Tibial nerve (tissue), 3 donors: ENCODE results near the gene FBN1.

Source experiments
- POLR2A ChIP-seq, 2 donors: fragments of 450-650 bp; IDR thresholded peaks; one replicate each; pipeline ENCODE4 v1.6.1; 2017; ENCODE audit warnings: antibody characterized with exemption in 2 of 2, mild to moderate bottlenecking in 2 of 2, moderate library complexity in 2 of 2
- TF ChIP-seq, protein P1 (sequence below), 5 experiments: fragments of 200-600 bp in 3 of 5; fragments of 450-650 bp in 2 of 5; sonication (generic) in 3 of 5; IDR thresholded peaks; one replicate each; pipeline ENCODE4 v1.5.1; 2016 to 2019; ENCODE audit warnings: antibody characterized with exemption in 5 of 5, mild to moderate bottlenecking in 3 of 5, moderate library complexity in 2 of 5

GRCh38 chr15:48617619-48618018 lies 27.9 kb downstream of the FBN1 start:
- no peak for TF ChIP-seq POLR2A (IDR thresholded peaks at IDR 0.05)
- TF ChIP-seq, protein P1, sequence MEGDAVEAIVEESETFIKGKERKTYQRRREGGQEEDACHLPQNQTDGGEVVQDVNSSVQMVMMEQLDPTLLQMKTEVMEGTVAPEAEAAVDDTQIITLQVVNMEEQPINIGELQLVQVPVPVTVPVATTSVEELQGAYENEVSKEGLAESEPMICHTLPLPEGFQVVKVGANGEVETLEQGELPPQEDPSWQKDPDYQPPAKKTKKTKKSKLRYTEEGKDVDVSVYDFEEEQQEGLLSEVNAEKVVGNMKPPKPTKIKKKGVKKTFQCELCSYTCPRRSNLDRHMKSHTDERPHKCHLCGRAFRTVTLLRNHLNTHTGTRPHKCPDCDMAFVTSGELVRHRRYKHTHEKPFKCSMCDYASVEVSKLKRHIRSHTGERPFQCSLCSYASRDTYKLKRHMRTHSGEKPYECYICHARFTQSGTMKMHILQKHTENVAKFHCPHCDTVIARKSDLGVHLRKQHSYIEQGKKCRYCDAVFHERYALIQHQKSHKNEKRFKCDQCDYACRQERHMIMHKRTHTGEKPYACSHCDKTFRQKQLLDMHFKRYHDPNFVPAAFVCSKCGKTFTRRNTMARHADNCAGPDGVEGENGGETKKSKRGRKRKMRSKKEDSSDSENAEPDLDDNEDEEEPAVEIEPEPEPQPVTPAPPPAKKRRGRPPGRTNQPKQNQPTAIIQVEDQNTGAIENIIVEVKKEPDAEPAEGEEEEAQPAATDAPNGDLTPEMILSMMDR (IDR thresholded peaks at IDR 0.05), result no peak
